Hepatocyte (in vitro differentiated cells): ENCODE results near the gene DUSP15.

Experiments
- EZH2 ChIP-seq: fragments of 200-600 bp; sonication (generic); IDR thresholded peaks from 2 replicates; pipeline ENCODE4 v1.6.1; 2016; ENCODE audit warnings: antibody characterized with exemption, mild to moderate bottlenecking, borderline replicate concordance
- EZH2phosphoT487 ChIP-seq: fragments of 200-600 bp; sonication (generic); IDR thresholded peaks from one replicate; pipeline ENCODE4 v1.6.1; 2018; ENCODE audit warnings: antibody characterized with exemption, mild to moderate bottlenecking, low read depth, moderate library complexity; ENCODE audit not compliant: unreplicated experiment, severe bottlenecking
- TF ChIP-seq, protein P1 (sequence below): fragments of 200-600 bp; sonication (generic); IDR thresholded peaks from 2 replicates; pipeline ENCODE4 v1.5.1; 2016; ENCODE audit warnings: antibody characterized with exemption, mild to moderate bottlenecking; ENCODE audit not compliant: poor library complexity

DNA sequence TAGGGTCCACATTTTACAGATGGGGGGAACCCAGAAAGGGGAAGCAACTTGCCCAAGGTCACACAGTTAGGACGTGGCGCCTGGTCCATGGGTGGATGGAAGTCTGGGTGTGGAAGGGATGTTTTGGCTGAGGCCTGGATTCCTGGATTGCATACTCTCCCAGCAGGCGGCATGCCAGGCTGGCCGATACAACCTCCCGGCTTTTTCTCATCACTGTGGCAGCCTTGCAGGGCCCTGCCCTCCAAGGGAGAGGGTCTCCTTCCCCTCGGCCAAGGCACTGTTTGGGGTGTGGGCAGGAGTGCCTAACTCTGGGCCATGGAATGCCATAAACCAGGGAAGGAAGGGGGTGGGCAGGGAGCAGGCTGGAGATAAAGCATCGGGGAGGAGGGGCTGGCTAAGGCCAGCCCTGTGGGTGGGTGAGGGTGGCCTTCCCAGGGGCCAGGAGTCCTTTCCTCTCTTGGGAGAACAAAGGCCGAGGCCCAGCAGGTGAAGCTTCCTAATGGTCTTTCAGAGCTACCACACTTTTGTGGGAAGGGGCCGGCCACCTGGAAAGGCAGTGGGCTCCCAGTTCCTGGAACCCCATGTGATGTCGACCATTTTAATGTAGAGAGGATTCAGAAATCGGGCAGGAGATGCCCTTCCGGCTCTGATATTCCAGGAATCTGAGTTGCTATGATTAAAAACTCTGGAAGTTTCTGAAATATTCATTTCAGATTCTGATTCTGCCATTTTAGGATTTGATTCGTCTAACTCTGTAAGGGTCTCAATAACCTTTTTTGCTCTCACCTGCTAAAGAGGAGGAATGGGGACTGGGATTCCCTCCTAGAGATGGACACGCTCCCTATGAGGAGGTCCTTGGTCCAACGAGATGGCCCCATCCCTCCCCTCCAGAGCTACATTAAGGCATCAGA, 29.2 kb downstream of the DUSP15 start:
- TF ChIP-seq, protein P1, sequence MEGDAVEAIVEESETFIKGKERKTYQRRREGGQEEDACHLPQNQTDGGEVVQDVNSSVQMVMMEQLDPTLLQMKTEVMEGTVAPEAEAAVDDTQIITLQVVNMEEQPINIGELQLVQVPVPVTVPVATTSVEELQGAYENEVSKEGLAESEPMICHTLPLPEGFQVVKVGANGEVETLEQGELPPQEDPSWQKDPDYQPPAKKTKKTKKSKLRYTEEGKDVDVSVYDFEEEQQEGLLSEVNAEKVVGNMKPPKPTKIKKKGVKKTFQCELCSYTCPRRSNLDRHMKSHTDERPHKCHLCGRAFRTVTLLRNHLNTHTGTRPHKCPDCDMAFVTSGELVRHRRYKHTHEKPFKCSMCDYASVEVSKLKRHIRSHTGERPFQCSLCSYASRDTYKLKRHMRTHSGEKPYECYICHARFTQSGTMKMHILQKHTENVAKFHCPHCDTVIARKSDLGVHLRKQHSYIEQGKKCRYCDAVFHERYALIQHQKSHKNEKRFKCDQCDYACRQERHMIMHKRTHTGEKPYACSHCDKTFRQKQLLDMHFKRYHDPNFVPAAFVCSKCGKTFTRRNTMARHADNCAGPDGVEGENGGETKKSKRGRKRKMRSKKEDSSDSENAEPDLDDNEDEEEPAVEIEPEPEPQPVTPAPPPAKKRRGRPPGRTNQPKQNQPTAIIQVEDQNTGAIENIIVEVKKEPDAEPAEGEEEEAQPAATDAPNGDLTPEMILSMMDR: no peak
- TF ChIP-seq EZH2phosphoT487: no peak
- no peak for TF ChIP-seq EZH2
